ENCODE measurements around the gene TAS2R43. TPM values are rescaled to one million over a fixed set of nuclear protein-coding genes. Genes with fewer than 3 reads are reported as not detected.
"Not testable (repeated sequence)": the region's sequence is repeated elsewhere in the genome, so short reads cannot be mapped to it uniquely, and the experiment has no call there.

TAS2R43 gene, protein sequence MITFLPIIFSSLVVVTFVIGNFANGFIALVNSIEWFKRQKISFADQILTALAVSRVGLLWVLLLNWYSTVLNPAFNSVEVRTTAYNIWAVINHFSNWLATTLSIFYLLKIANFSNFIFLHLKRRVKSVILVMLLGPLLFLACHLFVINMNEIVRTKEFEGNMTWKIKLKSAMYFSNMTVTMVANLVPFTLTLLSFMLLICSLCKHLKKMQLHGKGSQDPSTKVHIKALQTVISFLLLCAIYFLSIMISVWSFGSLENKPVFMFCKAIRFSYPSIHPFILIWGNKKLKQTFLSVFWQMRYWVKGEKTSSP
- 1 to 10 TPM; 1.9 TPM for total RNA-seq

DNA sequence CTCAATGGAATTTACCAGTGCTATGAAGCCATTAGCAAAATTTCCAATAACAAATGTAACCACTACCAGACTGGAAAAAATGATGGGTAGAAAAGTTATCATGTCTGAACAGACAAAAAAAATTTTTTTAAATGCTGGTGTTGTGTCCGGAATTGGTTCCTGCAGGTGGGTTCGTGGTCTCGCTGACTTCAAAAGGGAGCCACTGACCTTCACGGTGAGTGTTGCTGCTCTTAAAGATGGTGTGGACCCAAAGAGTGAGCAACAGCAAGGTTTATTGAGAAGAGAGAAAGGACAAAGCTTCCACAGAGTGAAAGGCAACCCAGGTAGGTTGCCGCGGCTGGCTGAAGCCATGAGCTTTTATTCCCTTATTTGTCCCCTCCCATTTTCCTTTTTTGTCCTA lies at the start of gene TAS2R43:
Gene TAS2R43, minus strand, starts transcription at position 186 of the 400 bp plus-strand sequence. Its CDS starts 84 bp downstream, at position 102.
- H3K9me3 Mint-ChIP-seq, result no peaks in the 10 kb centered on the region
- H3K4me1 Mint-ChIP-seq, result no peaks in the 10 kb centered on the region

DNA sequence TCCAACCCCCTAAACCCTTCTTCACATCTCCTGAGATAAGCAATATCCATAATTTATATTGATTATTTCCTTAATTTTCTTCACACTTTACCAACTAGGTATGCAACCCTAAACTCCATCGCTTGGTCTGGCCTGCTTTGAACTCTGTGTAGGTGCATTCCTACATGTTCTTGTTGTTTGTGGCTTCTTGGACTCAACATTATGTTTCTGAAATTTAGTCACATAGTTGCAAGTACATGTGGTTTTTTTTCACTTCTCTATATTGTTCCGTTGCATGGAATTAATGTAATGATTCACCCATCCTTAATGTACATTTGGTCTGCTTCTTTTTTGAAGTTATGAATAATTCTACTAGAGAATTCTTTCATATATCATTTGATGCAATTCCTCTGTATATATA lies 44.0 kb upstream of the TAS2R43 start:
- ATAC-seq (replicated peaks), result peak; percentile 88
- Mint-ChIP-seq H3K27me3 (no peaks in the 10 kb centered on the region), H3K9me3 (no peaks in the 10 kb centered on the region), H3K36me3 (ENCODE audit: low read depth) (peaks cover 15% of the 10 kb centered on the region), H3K27ac (peak overlapping the region; percentile 54), H3K4me3 (no peak overlapping the region), H3K4me1 (peaks cover 21% of the 10 kb centered on the region)

More for the DNA sequence above, at the start of gene TAS2R43:
- Mint-ChIP-seq H3K4me3 (no peak within 1 kb of the TSS), H3K27ac (no peak within 1 kb of the TSS), H3K27me3 (no peaks in the 10 kb centered on the region), H3K36me3 (ENCODE audit: low read depth) (peaks cover 25% of the 10 kb centered on the region)
- no peak for ATAC-seq (replicated peaks)

DNA sequence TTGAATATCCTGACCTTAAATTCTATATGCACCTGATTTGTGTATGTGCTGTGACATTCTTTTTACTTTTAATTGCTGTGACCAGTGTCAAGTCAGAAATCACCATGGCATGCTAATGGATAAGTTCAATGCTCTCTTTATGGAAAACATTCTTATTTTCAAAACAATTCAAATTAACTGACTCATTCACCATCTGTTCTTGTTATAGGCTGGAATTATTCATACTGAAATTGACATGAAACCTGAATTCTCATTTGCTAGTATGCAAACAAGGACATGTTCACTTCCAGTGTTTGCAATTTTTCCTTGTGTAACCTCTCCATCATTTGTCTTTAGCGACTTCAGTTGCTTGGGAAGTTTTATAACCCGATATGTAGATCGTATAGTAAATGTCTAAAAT lies 42.2 kb upstream of the TAS2R43 start, which contains the start of gene TAS2R30:
Gene TAS2R30, minus strand, starts transcription at position 340 of the 400 bp plus-strand sequence. CDS start 400 bp downstream, outside the sequence.
- Mint-ChIP-seq H3K4me3 (no peak within 1 kb of the TSS), H3K4me1 (peaks cover 21% of the 10 kb centered on the region), H3K27ac (peak within 1 kb of the TSS; percentile 44), H3K9me3 (no peaks in the 10 kb centered on the region), H3K27me3 (no peaks in the 10 kb centered on the region), H3K36me3 (ENCODE audit: low read depth) (peaks cover 15% of the 10 kb centered on the region)
- peak; percentile 58 for ATAC-seq (replicated peaks)

DNA sequence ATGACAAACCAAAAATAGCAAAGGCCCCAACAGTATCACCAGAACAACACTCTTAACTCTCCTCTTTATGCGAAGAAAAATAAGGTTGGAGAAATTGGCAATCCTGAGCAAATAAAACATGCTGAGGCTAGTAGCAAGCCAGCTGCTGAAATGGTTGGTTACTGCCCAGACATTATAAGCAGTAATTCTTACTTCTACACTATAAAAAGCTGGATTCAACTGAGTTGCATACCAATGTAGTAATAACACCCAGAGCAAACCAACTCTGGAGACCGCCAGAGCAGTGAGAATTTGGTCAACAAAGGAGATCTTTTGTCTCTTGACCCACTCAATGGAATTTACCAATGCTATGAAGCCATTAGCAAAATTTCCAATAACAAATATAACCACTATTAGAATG lies 41.7 kb upstream of the TAS2R43 start:
- ATAC-seq (replicated peaks), result no peak
- H3K36me3 Mint-ChIP-seq (ENCODE audit: low read depth), result peaks cover 20% of the 10 kb centered on the region
- peaks cover 21% of the 10 kb centered on the region for H3K4me1 Mint-ChIP-seq
- no peak overlapping the region for H3K4me3 Mint-ChIP-seq
- H3K27me3 Mint-ChIP-seq, result no peaks in the 10 kb centered on the region
- peak overlapping the region; percentile 18 for H3K27ac Mint-ChIP-seq
- no peaks in the 10 kb centered on the region for H3K9me3 Mint-ChIP-seq

DNA sequence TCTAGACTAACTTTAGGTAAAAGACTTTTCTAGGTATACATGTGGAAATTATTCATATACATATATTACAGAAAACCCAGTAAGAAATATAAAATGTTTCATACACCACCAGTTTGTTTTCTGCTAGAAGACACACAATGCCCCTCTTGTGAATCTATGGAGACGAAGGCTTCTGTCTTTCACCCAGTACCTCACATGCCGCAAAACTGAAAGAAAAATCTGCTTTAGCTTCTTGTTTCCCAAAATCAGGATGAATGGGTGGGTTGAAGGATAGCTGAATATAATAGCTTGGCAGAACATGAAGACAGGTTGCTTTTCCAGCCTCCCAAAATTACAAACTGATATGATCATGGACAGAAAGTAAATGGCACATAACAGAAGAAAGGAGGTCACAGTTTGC lies 41.0 kb upstream of the TAS2R43 start:
- Mint-ChIP-seq H3K36me3 (ENCODE audit: low read depth) (peaks cover 26% of the 10 kb centered on the region), H3K4me1 (peaks cover 21% of the 10 kb centered on the region), H3K9me3 (no peaks in the 10 kb centered on the region), H3K27ac (peak overlapping the region; percentile 18), H3K27me3 (no peaks in the 10 kb centered on the region), H3K4me3 (no peak overlapping the region)
- ATAC-seq (replicated peaks), result no peak

DNA sequence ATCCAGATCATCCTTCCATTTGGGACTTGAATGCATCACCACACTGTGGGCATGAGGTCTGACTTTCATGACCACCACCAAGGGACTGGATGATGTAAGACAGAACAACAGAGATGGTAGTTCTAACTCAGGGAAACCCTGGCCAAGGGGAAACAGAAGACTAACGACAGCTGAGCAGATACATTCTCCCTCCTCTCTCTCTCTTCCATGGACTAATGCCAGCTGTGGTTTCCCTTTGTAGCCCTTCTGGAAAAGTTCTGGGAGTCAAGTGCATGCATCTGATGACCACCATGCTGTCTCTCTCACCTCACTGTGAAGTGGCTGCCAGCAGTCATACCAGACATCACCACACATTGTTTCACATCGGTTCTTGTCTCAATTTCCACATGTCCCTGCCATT lies 38.9 kb upstream of the TAS2R43 start:
- Mint-ChIP-seq H3K36me3 (ENCODE audit: low read depth) (peaks cover 32% of the 10 kb centered on the region), H3K9me3 (no peaks in the 10 kb centered on the region), H3K4me1 (peaks cover 12% of the 10 kb centered on the region), H3K27ac (no peak overlapping the region), H3K27me3 (no peaks in the 10 kb centered on the region), H3K4me3 (no peak overlapping the region)
- ATAC-seq (replicated peaks), result no peak

DNA sequence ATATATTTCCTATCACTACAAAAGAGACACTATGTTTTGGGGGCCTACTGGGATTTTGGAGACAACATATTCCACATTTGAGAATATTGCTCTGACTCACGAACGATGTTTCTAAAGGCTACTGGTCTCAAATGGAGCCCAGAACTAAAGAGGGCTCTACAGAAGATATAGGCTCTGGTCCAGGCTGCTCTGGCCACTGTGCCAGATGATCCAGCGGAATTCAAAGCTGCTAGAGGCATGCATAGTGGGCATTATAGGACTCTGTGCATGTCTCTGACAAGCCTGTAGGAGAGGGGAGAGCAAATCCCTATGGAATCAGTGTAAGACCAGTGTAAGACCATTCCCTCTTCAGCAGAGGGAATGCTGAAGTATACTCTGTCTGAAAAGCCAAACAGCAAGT lies 38.3 kb upstream of the TAS2R43 start:
- H3K27me3 Mint-ChIP-seq, result no peaks in the 10 kb centered on the region
- no peak overlapping the region for H3K27ac Mint-ChIP-seq
- peaks cover 33% of the 10 kb centered on the region for H3K36me3 Mint-ChIP-seq (ENCODE audit: low read depth)
- H3K4me3 Mint-ChIP-seq, result no peak overlapping the region
- H3K9me3 Mint-ChIP-seq, result no peaks in the 10 kb centered on the region
- H3K4me1 Mint-ChIP-seq, result peaks cover 11% of the 10 kb centered on the region
- ATAC-seq (replicated peaks), result no peak

DNA sequence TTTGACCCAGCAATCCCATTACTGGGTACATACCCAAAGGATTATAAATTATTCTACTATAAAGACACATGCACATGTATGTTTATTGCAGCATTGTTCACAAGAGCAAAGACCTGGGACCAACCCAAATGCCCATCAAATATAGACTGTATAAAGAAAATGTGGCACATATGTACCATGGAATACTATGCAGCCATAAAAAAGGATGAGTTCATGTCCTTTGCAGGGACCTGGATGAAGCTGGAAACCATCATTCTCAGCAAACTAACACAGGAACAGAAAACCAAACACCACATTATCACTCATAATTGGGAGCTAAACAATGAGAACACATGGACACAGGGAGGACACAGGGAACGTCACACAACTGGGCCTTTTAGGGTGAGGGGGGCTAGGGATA lies 22.0 kb upstream of the TAS2R43 start:
- not testable (repeated sequence) for ATAC-seq (replicated peaks); H3K4me3 Mint-ChIP-seq; H3K27ac Mint-ChIP-seq; H3K27me3 Mint-ChIP-seq
- H3K4me1 Mint-ChIP-seq, result peaks cover 43% of the 10 kb centered on the region
- H3K9me3 Mint-ChIP-seq, result peaks cover 14% of the 10 kb centered on the region
- peaks cover 90% of the 10 kb centered on the region for H3K36me3 Mint-ChIP-seq (ENCODE audit: low read depth)

DNA sequence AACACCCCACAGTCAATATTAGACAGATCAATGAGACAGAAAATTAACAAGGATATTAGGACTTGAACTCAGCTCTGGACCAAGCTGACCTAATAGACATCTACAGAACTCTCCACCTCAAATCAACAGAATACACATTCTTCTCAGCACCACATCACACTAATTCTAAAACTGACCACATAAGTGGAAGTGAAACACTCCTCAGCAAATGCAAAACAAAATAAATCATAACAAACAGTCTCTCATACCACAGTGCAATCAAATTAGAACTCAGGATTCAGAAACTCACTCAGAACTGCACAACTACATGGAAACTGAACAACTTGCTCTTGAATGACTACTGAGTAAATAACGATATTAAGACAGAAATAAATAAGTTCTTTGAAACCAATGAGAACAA lies 19.1 kb upstream of the TAS2R43 start:
- Mint-ChIP-seq H3K36me3 (ENCODE audit: low read depth) (peaks cover 85% of the 10 kb centered on the region), H3K4me3 (peak overlapping the region; percentile 36), H3K9me3 (peaks cover 16% of the 10 kb centered on the region), H3K4me1 (peaks cover 34% of the 10 kb centered on the region), H3K27ac (peak overlapping the region; percentile 84)
- ATAC-seq (replicated peaks); H3K27me3 Mint-ChIP-seq: not testable (repeated sequence)

DNA sequence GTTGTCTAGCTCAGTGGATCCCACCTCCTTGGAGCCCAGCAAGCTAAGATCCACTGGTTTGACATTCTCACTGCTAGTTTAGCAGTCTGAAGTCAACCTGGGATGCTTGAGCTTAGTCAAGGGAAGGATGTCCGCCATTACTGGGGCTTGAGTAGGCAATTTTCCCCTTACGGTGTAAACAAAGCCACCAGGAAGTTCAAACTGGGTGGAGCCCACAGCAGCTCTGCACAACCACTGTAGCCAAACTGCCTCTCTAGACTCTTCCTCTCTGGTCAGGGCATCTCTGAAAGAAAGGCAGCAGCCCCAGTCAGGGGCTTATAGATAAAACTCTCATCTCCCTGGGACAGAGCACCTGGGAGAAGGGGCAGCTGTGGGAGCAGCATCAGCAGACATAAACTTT lies 16.7 kb upstream of the TAS2R43 start:
- peak overlapping the region; percentile 42 for H3K27ac Mint-ChIP-seq

DNA sequence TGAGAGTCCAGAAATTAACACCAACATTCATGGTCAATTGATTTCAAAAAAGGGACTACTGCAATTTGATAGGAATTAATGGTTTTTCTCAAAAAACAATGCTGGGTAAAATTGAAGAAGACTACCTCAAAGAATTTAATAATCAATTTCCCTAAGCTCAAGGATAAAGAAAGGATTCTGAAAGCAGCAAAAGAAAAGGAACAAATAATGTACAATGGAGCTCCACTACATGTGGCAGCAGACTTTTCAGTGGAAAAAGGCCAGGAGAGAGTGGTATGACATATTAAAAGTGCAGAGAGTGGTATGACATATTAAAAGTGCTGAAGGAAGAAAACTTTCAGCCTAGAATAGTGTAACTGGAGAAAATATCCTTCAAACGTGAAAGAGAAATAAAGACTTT lies 15.6 kb upstream of the TAS2R43 start:
- Mint-ChIP-seq H3K9me3 (peaks cover 21% of the 10 kb centered on the region), H3K27ac (peak overlapping the region; percentile 35), H3K4me3 (no peak overlapping the region), H3K36me3 (ENCODE audit: low read depth) (peaks cover 69% of the 10 kb centered on the region), H3K27me3 (no peaks in the 10 kb centered on the region), H3K4me1 (peaks cover 24% of the 10 kb centered on the region)
- ATAC-seq (replicated peaks), result no peak

More for the DNA sequence above, 16.7 kb upstream of the TAS2R43 start:
- peak overlapping the region; percentile 44 for H3K4me3 Mint-ChIP-seq
- peaks cover 22% of the 10 kb centered on the region for H3K9me3 Mint-ChIP-seq
- no peaks in the 10 kb centered on the region for H3K27me3 Mint-ChIP-seq
- no peak for ATAC-seq (replicated peaks)
- H3K4me1 Mint-ChIP-seq, result peaks cover 29% of the 10 kb centered on the region
- H3K36me3 Mint-ChIP-seq (ENCODE audit: low read depth), result peaks cover 69% of the 10 kb centered on the region

DNA sequence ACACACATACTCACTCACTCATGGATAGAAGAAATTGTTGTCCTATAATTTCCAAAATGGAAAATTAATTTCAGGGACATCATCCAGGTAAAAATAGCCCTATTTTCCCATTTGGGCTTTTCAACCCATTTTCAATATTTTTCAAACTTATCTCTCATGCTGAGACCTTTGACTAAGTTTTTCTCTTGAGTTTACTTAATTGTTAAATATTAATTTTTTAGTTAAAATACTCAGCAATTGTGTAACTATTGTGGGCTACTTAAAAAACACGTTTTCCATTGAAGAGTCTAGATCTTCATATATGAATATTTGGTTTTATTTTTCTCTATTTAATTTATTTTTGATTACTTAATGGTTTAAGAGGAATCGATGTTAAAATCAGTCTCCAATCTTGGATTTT lies 14.2 kb upstream of the TAS2R43 start:
- no peak overlapping the region for H3K27ac Mint-ChIP-seq
- peaks cover 20% of the 10 kb centered on the region for H3K4me1 Mint-ChIP-seq
- no peaks in the 10 kb centered on the region for H3K27me3 Mint-ChIP-seq
- peaks cover 15% of the 10 kb centered on the region for H3K9me3 Mint-ChIP-seq
- H3K36me3 Mint-ChIP-seq (ENCODE audit: low read depth), result peaks cover 67% of the 10 kb centered on the region
- ATAC-seq (replicated peaks), result no peak
- H3K4me3 Mint-ChIP-seq, result no peak overlapping the region

DNA sequence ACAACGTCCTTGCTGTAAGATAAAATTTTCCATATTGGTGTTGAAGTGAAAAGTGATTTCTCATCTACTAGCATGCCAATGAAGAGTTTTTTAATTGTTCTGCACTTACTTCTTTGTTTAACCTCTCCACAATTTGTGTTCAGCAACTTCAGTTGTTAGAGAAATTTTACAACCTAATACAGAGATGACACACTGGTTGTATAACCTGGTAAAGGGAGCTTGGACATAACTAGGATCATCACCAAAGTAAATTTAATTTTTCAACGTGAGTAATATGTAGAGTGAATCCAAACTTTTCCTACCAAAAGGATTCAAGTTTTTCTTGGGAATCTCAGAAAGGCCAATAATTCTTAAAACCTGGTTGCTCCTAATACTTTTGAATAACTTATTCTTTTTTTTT lies 13.4 kb upstream of the TAS2R43 start:
- Mint-ChIP-seq H3K27me3 (no peaks in the 10 kb centered on the region), H3K27ac (no peak overlapping the region), H3K4me1 (peaks cover 12% of the 10 kb centered on the region), H3K36me3 (ENCODE audit: low read depth) (peaks cover 64% of the 10 kb centered on the region), H3K4me3 (no peak overlapping the region), H3K9me3 (peaks cover 14% of the 10 kb centered on the region)
- no peak for ATAC-seq (replicated peaks)

DNA sequence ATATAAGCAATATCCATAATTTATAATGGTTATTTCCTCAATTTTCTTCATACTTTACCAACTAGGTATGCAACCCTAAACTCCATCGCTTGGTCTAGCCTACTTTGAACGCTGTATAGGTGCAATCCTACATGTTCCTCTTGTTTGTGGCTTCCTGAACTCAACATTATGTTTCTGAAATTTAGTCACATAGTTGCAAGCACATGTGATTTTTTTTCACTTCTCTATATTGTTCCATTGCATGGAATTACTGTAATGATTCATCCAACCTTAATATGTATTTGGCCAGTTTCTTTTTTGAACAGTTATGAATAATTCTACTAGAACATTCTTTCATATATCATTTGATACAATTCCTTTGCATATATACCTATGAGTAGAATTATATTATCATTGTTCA lies 2.8 kb upstream of the TAS2R43 start:
- not testable (repeated sequence) for H3K4me3 Mint-ChIP-seq, H3K27me3 Mint-ChIP-seq, H3K27ac Mint-ChIP-seq, H3K9me3 Mint-ChIP-seq, H3K4me1 Mint-ChIP-seq
- ATAC-seq (replicated peaks), result peak; percentile 94
- H3K36me3 Mint-ChIP-seq (ENCODE audit: low read depth), result peaks cover 35% of the 10 kb centered on the region

DNA sequence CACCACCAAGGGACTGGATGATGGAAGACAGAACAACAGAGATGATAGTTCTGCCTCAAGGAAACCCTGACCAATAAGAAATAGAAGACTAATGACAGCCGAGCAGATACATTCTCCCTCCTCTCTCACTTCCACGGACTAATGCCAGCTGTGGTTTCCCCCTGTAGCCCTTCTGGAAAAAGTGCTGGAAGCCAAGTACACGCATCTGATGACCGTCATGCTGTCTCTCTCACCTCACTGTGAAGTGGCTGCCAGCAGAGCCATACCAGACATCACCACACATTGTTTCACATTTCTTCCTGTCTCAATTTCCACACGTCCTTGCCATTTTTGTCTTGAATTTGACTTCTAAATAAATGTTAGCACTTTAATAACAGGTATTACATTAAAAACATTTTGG lies 2.9 kb downstream of the TAS2R43 start:
- Mint-ChIP-seq H3K27me3 (no peaks in the 10 kb centered on the region), H3K36me3 (ENCODE audit: low read depth) (peaks cover 32% of the 10 kb centered on the region), H3K27ac (no peak overlapping the region), H3K9me3 (no peaks in the 10 kb centered on the region), H3K4me1 (no peaks in the 10 kb centered on the region), H3K4me3 (no peak overlapping the region)
- ATAC-seq (replicated peaks), result no peak

Data from activated T-helper 17 cell treated with anti-CD3 and anti-CD28 coated beads, Interleukin-2, amount 50 U/mL, for 72 hours (primary cell).